Measurements from ENCODE around the gene EIF4E1B. TPM values are rescaled to one million over a fixed set of nuclear protein-coding genes. Genes with fewer than 3 reads are reported as not detected.

The EIF4E1B gene
- total and polyA plus RNA-seq, 2 experiments from 2014 or later = not detected

- 65 to 79% methylated on average over 2 of the region's 2 CpGs for WGBS, 2 experiments (ENCODE audit: low coverage in 1 of 2, low lambda C conversion rate in 2 of 2, missing lambda C conversion rate in 2 of 2)
- peaks cover 22% of the 10 kb centered on the region for H3K27me3 ChIP-seq (replicated peaks; ENCODE audit: insufficient read depth)
Observed at GRCh38 chr5:176625512-176625911, 5.0 kb upstream of the EIF4E1B start.

GRCh38 chr5:176625966-176626875 lies 4.3 kb upstream of the EIF4E1B start:
- Histone ChIP-seq H3K4me1 (ENCODE audit: insufficient read depth) (no peaks in the 10 kb centered on the region), H3K27me3 (replicated peaks; ENCODE audit: insufficient read depth) (peaks cover 29% of the 10 kb centered on the region), H3K36me3 (ENCODE audit: low read depth) (no peaks in the 10 kb centered on the region), H3K9ac (no peak overlapping the region), H3K4me2 (ENCODE audit: unreplicated experiment) (no peak overlapping the region), H3K27ac (no peak overlapping the region), H3K79me2 (ENCODE audit: insufficient read depth) (no peaks in the 10 kb centered on the region), H3K4me3 (no peak overlapping the region), H3K9me2 (ENCODE audit: insufficient read depth) (no peaks in the 10 kb centered on the region), H3F3A (ENCODE audit: insufficient read depth) (no peaks in the 10 kb centered on the region), H4K20me1 (ENCODE audit: insufficient read depth) (no peaks in the 10 kb centered on the region), H2AFZ (no peak overlapping the region), H3K9me3 (ENCODE audit: low read depth) (no peaks in the 10 kb centered on the region)
- in situ Hi-C loops (cut with MboI) = no loop called here
- DNase-seq = peak; percentile 14
- WGBS, 2 experiments (ENCODE audit: low coverage in 1 of 2, low lambda C conversion rate in 2 of 2, missing lambda C conversion rate in 2 of 2) = 48 to 49% methylated on average over 22 to 25 of the region's 25 CpGs
- no peak for TF ChIP-seq EZH2phosphoT487 (IDR thresholded peaks at IDR 0.05; ENCODE audit: insufficient read depth, low read depth)
- no peak for TF ChIP-seq EZH2 (IDR thresholded peaks at IDR 0.05; ENCODE audit: insufficient read depth, poor library complexity, severe bottlenecking)

More at GRCh38 chr5:176625512-176625911, 5.0 kb upstream of the EIF4E1B start:
- Histone ChIP-seq H3K4me3 (no peak overlapping the region), H4K20me1 (ENCODE audit: insufficient read depth) (no peaks in the 10 kb centered on the region), H2AFZ (no peak overlapping the region), H3K36me3 (ENCODE audit: low read depth) (no peaks in the 10 kb centered on the region), H3K27ac (no peak overlapping the region), H3K9me3 (ENCODE audit: low read depth) (no peaks in the 10 kb centered on the region), H3K79me2 (ENCODE audit: insufficient read depth) (no peaks in the 10 kb centered on the region), H3F3A (ENCODE audit: insufficient read depth) (no peaks in the 10 kb centered on the region), H3K4me2 (ENCODE audit: unreplicated experiment) (no peak overlapping the region), H3K4me1 (ENCODE audit: insufficient read depth) (no peaks in the 10 kb centered on the region), H3K9me2 (ENCODE audit: insufficient read depth) (no peaks in the 10 kb centered on the region), H3K9ac (no peak overlapping the region)
- in situ Hi-C loops (cut with MboI) = no loop called here
- TF ChIP-seq EZH2 (IDR thresholded peaks at IDR 0.05; ENCODE audit: insufficient read depth, poor library complexity, severe bottlenecking) (no peak), EZH2phosphoT487 (IDR thresholded peaks at IDR 0.05; ENCODE audit: insufficient read depth, low read depth) (no peak)
- DNase-seq = no peak

- no peak for DNase-seq
- H2AFZ ChIP-seq = no peak overlapping the region
- H3K36me3 ChIP-seq (ENCODE audit: low read depth) = no peaks in the 10 kb centered on the region
- 80 to 84% methylated on average over 7 of the region's 7 CpGs for WGBS, 2 experiments (ENCODE audit: low coverage in 1 of 2, low lambda C conversion rate in 2 of 2, missing lambda C conversion rate in 2 of 2)
- in situ Hi-C loops (cut with MboI) = no loop called here
- H4K20me1 ChIP-seq (ENCODE audit: insufficient read depth) = no peaks in the 10 kb centered on the region
- TF ChIP-seq EZH2 (IDR thresholded peaks at IDR 0.05; ENCODE audit: insufficient read depth, poor library complexity, severe bottlenecking) (no peak), EZH2phosphoT487 (IDR thresholded peaks at IDR 0.05; ENCODE audit: insufficient read depth, low read depth) (no peak)
- no peaks in the 10 kb centered on the region for H3K9me2 ChIP-seq (ENCODE audit: insufficient read depth)
- H3K79me2 ChIP-seq (ENCODE audit: insufficient read depth) = no peaks in the 10 kb centered on the region
- H3K9ac ChIP-seq = no peak overlapping the region
- H3K9me3 ChIP-seq (ENCODE audit: low read depth) = no peaks in the 10 kb centered on the region
- H3F3A ChIP-seq (ENCODE audit: insufficient read depth) = no peaks in the 10 kb centered on the region
- no peak overlapping the region for H3K27ac ChIP-seq
- H3K27me3 ChIP-seq (replicated peaks; ENCODE audit: insufficient read depth) = peaks cover 35% of the 10 kb centered on the region
- H3K4me1 ChIP-seq (ENCODE audit: insufficient read depth) = no peaks in the 10 kb centered on the region
- H3K4me3 ChIP-seq = no peak overlapping the region
- no peak overlapping the region for H3K4me2 ChIP-seq (ENCODE audit: unreplicated experiment)
Observed at GRCh38 chr5:176626876-176627236, 3.6 kb upstream of the EIF4E1B start.

DNA sequence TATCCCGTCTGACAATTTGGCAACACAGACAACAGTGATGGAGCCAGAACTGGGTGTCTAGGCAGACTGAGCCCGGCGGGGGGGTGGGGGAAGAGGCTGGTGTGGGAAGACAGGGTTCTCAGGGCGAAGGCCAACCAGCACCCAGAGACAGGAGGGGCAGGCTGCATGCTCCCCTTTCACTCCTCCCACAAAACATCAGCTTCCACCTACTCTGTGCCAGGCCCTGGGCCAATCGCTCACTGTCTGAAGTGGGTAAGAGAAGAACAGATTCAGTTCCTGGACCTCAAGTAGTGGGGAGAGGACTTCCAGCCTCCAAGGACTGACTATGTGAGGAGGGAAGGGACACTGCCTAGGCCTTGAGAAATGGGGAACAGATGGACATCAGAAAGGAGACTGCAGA lies 2.9 kb upstream of the EIF4E1B start:
- Histone ChIP-seq H2AFZ (no peak overlapping the region), H3F3A (ENCODE audit: insufficient read depth) (no peaks in the 10 kb centered on the region), H3K27ac (no peak overlapping the region), H3K4me2 (ENCODE audit: unreplicated experiment) (no peak overlapping the region), H3K36me3 (ENCODE audit: low read depth) (no peaks in the 10 kb centered on the region), H3K9me2 (ENCODE audit: insufficient read depth) (no peaks in the 10 kb centered on the region), H4K20me1 (ENCODE audit: insufficient read depth) (no peaks in the 10 kb centered on the region), H3K4me3 (no peak overlapping the region), H3K27me3 (replicated peaks; ENCODE audit: insufficient read depth) (peaks cover 42% of the 10 kb centered on the region), H3K9ac (no peak overlapping the region), H3K79me2 (ENCODE audit: insufficient read depth) (no peaks in the 10 kb centered on the region), H3K9me3 (ENCODE audit: low read depth) (no peaks in the 10 kb centered on the region), H3K4me1 (ENCODE audit: insufficient read depth) (no peaks in the 10 kb centered on the region)
- no peak for TF ChIP-seq EZH2 (IDR thresholded peaks at IDR 0.05; ENCODE audit: insufficient read depth, poor library complexity, severe bottlenecking)
- no peak for TF ChIP-seq EZH2phosphoT487 (IDR thresholded peaks at IDR 0.05; ENCODE audit: insufficient read depth, low read depth)
- WGBS, 2 experiments (ENCODE audit: low coverage in 1 of 2, low lambda C conversion rate in 2 of 2, missing lambda C conversion rate in 2 of 2) = 66% methylated on average over 5 of the region's 5 CpGs
- in situ Hi-C loops (cut with MboI) = no loop called here
- no peak for DNase-seq

Data from GM23248 (cell line).